ENCODE results near the gene RNF39.

GRCh38 chr6:30035784-30036183 is 39.8 kb downstream of the RNF39 start:
- TF ChIP-seq CTCF (IDR thresholded peaks at IDR 0.05): no peak
- TF ChIP-seq POLR2A (IDR thresholded peaks at IDR 0.05): no peak

Data from thyroid gland (tissue), 4 donors.